ENCODE results near the gene ROBO2. TPM values are rescaled to one million over a fixed set of nuclear protein-coding genes. Genes with fewer than 3 reads are reported as not detected.

Gene ROBO2
- total and polyA plus RNA-seq, 2 experiments from 2014 or later, result 1.2 to 14.3 TPM

DNA sequence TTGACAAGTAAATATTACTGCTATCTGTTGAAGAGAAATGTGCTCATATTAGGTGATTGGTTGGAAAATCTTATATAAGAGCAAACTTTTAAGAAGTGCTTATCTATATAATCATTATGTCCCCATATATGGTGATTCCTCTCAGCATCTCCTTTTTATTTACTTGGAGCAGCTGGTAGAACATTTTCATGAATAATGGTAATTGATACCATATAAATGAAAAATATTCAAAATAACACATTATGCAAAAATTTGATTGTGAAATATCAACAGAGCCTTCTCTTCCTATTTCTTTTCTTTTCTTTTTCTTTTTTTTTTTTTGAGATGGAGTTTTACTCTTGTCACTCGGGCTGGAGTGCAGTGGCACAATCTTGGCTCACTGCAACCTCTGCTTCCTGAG, 56.2 kb downstream of the ROBO2 start:
- no peak overlapping the region for H3K4me3 ChIP-seq
- no peaks in the 10 kb centered on the region for H3K9me2 ChIP-seq (replicated peaks; ENCODE audit: insufficient read depth)
- no peaks in the 10 kb centered on the region for H3K4me1 ChIP-seq (ENCODE audit: insufficient read depth)
- TF ChIP-seq EZH2phosphoT487 (IDR thresholded peaks at IDR 0.05; ENCODE audit: low read depth, severe bottlenecking, unreplicated experiment) (no peak), EZH2 (IDR thresholded peaks at IDR 0.05; ENCODE audit: borderline replicate concordance) (no peak)
- TF ChIP-seq, protein P1, sequence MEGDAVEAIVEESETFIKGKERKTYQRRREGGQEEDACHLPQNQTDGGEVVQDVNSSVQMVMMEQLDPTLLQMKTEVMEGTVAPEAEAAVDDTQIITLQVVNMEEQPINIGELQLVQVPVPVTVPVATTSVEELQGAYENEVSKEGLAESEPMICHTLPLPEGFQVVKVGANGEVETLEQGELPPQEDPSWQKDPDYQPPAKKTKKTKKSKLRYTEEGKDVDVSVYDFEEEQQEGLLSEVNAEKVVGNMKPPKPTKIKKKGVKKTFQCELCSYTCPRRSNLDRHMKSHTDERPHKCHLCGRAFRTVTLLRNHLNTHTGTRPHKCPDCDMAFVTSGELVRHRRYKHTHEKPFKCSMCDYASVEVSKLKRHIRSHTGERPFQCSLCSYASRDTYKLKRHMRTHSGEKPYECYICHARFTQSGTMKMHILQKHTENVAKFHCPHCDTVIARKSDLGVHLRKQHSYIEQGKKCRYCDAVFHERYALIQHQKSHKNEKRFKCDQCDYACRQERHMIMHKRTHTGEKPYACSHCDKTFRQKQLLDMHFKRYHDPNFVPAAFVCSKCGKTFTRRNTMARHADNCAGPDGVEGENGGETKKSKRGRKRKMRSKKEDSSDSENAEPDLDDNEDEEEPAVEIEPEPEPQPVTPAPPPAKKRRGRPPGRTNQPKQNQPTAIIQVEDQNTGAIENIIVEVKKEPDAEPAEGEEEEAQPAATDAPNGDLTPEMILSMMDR (IDR thresholded peaks at IDR 0.05; ENCODE audit: poor library complexity), result no peak
- H2AFZ ChIP-seq, result no peak overlapping the region
- H3K4me2 ChIP-seq, result no peak overlapping the region
- H3K27ac ChIP-seq, result no peak overlapping the region
- no peaks in the 10 kb centered on the region for H4K20me1 ChIP-seq (ENCODE audit: insufficient read depth, poor library complexity, severe bottlenecking)
- DNase-seq (ENCODE audit: low spot score), result no peak
- no peaks in the 10 kb centered on the region for H3K36me3 ChIP-seq (replicated peaks; ENCODE audit: insufficient read depth, low read depth)
- no peaks in the 10 kb centered on the region for H3K27me3 ChIP-seq
- WGBS (ENCODE audit: low lambda C conversion rate, missing lambda C conversion rate), result 89% methylated on average over 1 of the region's 1 CpG
- H3K9me3 ChIP-seq (ENCODE audit: low read depth), result no peaks in the 10 kb centered on the region
- no peaks in the 10 kb centered on the region for H3K79me2 ChIP-seq

DNA sequence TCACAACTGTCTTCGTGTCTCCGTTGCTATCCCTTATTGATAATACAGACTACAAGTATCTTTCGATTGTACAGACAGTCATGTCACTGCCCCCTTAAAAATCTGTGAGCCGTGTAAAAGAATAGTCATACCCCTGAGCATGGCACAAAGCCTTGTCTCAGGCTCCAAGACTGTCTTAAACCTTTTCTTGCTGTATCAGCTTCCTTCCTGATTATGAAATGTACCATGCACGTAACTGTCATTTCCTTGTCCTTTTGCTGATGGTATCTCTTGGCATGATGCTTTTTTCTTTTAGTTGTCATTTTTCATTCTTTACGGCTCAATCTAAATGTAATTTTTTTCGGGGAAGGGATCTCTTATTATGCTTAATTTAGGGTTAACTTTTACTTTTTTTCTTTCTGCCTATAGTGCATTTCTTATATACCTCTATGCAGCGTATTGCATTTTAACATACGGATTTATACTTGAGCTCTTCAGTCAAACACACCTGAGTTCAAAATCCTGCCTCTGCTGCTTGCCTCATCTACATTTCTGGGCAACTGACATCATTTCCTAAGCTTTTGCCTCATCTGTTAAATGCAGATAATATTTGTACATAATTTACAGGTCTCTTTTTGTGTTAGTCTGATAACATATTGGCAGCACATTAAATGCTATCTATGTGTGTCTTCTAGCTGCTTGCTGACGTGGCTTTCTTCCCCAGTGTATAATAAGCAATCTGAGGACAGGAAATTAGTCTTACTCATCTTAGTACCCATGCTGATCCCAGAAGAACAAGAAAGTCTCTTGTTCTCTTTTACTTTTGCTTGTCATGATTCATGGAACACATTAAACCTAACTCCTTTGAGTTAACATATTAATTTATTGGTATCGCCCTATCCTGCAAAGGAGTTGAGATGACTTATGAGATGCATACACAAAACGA, 57.3 kb downstream of the ROBO2 start:
- no peaks in the 10 kb centered on the region for H3K27me3 ChIP-seq
- H3K4me1 ChIP-seq (ENCODE audit: insufficient read depth), result no peaks in the 10 kb centered on the region
- no peak for TF ChIP-seq EZH2 (IDR thresholded peaks at IDR 0.05; ENCODE audit: borderline replicate concordance)
- TF ChIP-seq, protein P1 (IDR thresholded peaks at IDR 0.05; ENCODE audit: poor library complexity), result no peak
- no peak for TF ChIP-seq EZH2phosphoT487 (IDR thresholded peaks at IDR 0.05; ENCODE audit: low read depth, severe bottlenecking, unreplicated experiment)
- H3K79me2 ChIP-seq, result no peaks in the 10 kb centered on the region
- no peak overlapping the region for H3K4me2 ChIP-seq
- 91% methylated on average over 12 of the region's 12 CpGs for WGBS (ENCODE audit: low lambda C conversion rate, missing lambda C conversion rate)
- H2AFZ ChIP-seq, result no peak overlapping the region
- no peaks in the 10 kb centered on the region for H4K20me1 ChIP-seq (ENCODE audit: insufficient read depth, poor library complexity, severe bottlenecking)
- H3K9me3 ChIP-seq (ENCODE audit: low read depth), result no peaks in the 10 kb centered on the region
- no peak overlapping the region for H3K4me3 ChIP-seq
- H3K36me3 ChIP-seq (replicated peaks; ENCODE audit: insufficient read depth, low read depth), result no peaks in the 10 kb centered on the region
- no peaks in the 10 kb centered on the region for H3K9me2 ChIP-seq (replicated peaks; ENCODE audit: insufficient read depth)
- DNase-seq (ENCODE audit: low spot score), result no peak
- no peak overlapping the region for H3K27ac ChIP-seq

DNA sequence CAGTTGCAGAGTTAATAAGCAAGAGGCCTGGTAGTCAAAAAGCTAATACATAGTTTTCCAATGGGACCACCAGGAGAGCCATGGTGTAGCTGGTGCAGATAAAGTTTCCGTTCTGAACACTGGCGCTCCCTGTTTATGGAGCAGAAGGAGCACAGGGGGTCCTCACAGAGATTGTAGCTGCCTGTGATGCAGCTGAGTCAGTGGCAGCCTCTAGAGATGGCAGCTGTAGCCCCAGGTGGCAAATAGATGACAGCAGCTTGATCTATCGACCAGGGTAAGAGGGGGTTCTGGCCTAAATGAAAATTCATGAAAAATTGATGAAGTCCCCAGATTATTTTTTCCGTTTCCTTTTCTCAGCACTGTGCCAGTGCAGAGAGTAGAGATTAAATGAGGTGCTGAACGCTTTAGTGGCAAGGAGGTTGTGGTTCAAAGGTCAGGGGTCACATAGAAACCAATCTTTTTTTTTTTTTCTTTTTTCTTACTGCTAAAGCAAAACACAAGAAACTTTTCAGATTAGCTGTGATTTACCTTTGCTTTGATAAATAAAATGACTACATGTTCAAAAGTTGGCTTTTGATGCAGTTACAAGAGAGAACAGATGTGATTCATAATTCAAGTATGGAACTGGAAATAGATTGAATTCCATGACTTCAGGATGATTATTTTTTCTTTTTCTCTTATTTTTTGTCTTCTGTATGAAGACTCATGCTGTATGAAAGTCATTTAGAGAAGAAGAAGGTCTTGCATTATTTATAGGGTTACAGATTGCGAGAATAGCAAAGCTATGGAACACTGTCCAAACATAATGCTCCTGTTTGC, 63.3 kb downstream of the ROBO2 start:
- Histone ChIP-seq H4K20me1 (ENCODE audit: insufficient read depth, poor library complexity, severe bottlenecking) (no peaks in the 10 kb centered on the region), H3K27me3 (no peaks in the 10 kb centered on the region), H3K27ac (no peak overlapping the region), H3K9me2 (replicated peaks; ENCODE audit: insufficient read depth) (no peaks in the 10 kb centered on the region), H3K4me3 (no peak overlapping the region), H3K4me2 (no peak overlapping the region), H3K36me3 (replicated peaks; ENCODE audit: insufficient read depth, low read depth) (no peaks in the 10 kb centered on the region), H3K9me3 (ENCODE audit: low read depth) (no peaks in the 10 kb centered on the region), H3K4me1 (ENCODE audit: insufficient read depth) (no peaks in the 10 kb centered on the region), H2AFZ (no peak overlapping the region), H3K79me2 (no peaks in the 10 kb centered on the region)
- no peak for TF ChIP-seq EZH2 (IDR thresholded peaks at IDR 0.05; ENCODE audit: borderline replicate concordance)
- no peak for TF ChIP-seq EZH2phosphoT487 (IDR thresholded peaks at IDR 0.05; ENCODE audit: low read depth, severe bottlenecking, unreplicated experiment)
- TF ChIP-seq, protein P1 (IDR thresholded peaks at IDR 0.05; ENCODE audit: poor library complexity), result no peak
- WGBS (ENCODE audit: low lambda C conversion rate, missing lambda C conversion rate), result 93% methylated on average over 6 of the region's 6 CpGs
- DNase-seq (ENCODE audit: low spot score), result no peak

Data from hepatocyte (in vitro differentiated cells).